Activated CD8-positive, alpha-beta memory T cell treated with anti-CD3 and anti-CD28 coated beads for 1 hour (primary cell): ENCODE data around the gene AP3M1.

ENCODE experiments used
- DNase-seq, 2 donors: peaks; one replicate each; pipeline ENCODE4 v3.0.0-alpha.2; 2020; ENCODE audit warnings: low read depth in 1 of 2; ENCODE audit errors: extremely low read depth in 1 of 2

AP3M1 gene

GRCh38 chr10:74081192-74081803 lies 69.3 kb downstream of the AP3M1 start:
- DNase-seq: no peak

GRCh38 chr10:74079936-74080590 lies 70.6 kb downstream of the AP3M1 start:
- no peak for DNase-seq

GRCh38 chr10:74079028-74079935 lies 71.3 kb downstream of the AP3M1 start:
- no peak for DNase-seq

GRCh38 chr10:74078037-74078436 lies 72.6 kb downstream of the AP3M1 start:
- DNase-seq: peak in 1 of 2 donors; percentile 17

- no peak for DNase-seq
Observed at GRCh38 chr10:74077416-74077815, 73.2 kb downstream of the AP3M1 start.

- no peak for DNase-seq
Observed at GRCh38 chr10:74076961-74077360, 73.7 kb downstream of the AP3M1 start.

GRCh38 chr10:74075906-74076305 lies 74.7 kb downstream of the AP3M1 start:
- no peak for DNase-seq

- no peak for DNase-seq
Observed at GRCh38 chr10:74072503-74072902, 78.1 kb downstream of the AP3M1 start.

GRCh38 chr10:74071157-74071556 lies 79.5 kb downstream of the AP3M1 start:
- no peak for DNase-seq
